NCI-H1436 treated with DMSO at 0.1 percent for 48 hours (cell line): ENCODE measurements around the gene PES1.
"Not testable (repeated sequence)": the region's sequence is repeated elsewhere in the genome, so short reads cannot be mapped to it uniquely, and the experiment has no call there.

ENCODE experiments used
- DNase-seq: peaks from one replicate; lab custom pipeline; 2025; lab: John Stamatoyannopoulos, UW

PES1 gene

DNA sequence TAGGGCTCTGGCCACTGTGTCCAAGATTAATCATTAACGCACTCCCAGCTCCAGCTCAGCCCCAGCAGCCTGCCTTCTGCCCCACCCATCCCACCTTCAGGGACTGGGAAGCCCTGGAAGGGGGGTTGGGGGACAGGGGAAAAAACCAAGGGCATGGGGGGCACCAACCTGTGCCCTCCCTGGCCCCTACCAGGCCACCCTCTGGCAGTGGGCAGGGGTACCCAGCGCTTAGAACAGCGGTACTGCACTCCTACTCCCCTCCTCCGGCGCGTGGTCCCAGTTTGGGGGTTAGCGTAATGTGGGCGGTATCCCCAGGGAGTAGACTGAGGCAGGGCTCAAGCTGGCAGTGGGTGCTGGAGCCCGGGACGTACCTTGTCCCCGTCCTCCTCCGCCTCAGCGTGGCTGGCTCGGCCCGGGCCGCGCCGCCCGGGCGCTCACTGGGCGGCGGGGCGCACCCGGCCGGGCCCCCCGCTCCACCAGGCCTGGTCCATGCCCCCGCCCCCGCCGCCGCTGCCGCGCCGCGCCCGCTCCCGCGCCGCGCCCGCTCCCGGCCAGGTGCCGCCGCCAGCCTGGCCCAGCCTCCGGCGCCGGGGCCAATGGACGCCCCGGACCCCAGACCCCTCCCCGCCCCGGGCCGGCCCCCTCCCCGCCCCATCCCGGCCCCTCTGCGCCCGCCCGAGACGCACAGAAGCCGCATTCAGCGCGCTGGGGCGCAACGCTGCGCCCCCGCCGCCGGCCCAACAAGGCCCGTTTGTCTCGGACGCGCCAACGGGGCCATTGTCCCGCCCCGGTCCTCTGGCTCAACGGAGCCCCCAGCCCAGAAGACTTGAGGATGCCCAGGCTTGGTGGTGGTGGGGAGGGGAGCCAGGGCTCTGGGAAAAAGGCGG is 17.4 kb downstream of the PES1 start, which contains the start of gene GAL3ST1:
TSS of gene GAL3ST1 (minus strand) at position 571 of the 887 bp plus-strand sequence. CDS start 17,273 bp downstream, outside the sequence.
- no peak for DNase-seq

GRCh38 chr22:30573594-30574094 is 18.1 kb downstream of the PES1 start:
- no peak for DNase-seq

DNA sequence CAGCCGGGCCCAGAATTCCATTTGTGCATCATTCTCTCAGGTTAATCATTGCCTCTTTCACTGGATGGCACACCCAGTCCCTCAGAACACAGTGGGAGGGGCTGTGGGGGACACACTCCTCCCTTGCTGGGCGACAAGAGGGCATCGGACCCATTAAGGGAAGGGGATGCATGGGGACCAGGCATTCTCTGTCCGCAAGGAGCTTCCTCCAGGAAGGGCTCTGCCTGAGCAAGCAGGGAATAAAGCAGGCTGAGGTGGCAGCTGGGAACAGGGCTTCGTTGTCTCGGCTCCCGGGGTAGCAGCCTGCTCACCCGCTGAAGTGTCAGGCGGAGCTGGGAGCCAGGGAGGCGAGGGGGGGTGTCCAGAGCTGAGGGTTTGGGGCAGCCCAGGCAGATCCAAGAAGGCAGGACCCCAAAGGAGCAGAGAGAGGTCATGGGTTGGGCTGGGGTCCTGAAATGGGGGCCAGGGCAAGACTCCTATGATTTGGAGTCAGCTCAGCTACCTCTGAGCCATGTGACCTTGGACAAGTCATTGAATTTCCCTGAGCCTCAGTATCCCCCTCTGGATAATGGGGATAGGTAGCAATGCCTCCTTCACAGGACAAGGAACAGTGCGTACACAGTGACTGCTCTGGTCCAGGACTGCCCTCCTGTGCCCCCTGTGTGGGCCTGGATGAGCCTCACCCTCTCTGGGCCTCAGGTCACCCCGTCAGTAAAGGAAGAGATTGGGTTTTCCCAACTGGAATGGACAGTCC is 18.7 kb downstream of the PES1 start:
- no peak for DNase-seq

- no peak for DNase-seq
These were observed 19.5 kb downstream of the PES1 start for GRCh38 chr22:30572210-30572609.

- no peak for DNase-seq
These were observed 22.0 kb downstream of the PES1 start for GRCh38 chr22:30569674-30570202.

DNA sequence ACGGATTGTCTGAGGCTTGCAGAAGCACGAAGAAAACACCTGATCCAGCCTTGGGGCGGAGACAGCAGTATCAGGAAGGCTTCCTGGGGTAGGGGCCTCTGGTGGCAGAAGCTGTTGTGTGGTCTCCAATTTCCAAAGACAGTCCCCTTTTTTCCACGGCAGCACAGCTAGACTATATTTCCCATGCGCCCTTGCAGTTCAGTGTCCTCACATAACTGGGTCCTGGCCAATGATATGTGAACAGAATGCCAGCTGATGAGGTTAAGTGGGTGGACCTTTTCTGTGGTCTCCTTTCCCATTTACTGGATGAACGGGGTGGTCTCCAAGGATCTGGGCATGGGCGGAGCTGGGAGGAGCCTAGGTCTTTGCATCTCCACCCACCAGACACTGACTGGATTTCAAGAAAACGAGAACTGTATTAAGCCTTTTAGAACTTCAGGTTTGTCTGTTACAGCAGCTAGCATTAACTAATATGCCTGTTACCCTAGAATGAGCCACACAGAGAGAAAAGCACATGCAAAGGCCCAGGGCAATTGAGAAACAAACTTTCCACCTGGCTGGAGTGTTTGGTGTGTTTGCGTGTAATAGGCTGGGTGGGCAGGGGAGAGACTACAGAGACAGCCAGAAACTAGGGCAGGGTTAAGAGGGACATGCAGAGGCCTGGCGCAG is 23.4 kb downstream of the PES1 start:
- no peak for DNase-seq

GRCh38 chr22:30567277-30567676 is 24.4 kb downstream of the PES1 start:
- not testable (repeated sequence) for DNase-seq

DNA sequence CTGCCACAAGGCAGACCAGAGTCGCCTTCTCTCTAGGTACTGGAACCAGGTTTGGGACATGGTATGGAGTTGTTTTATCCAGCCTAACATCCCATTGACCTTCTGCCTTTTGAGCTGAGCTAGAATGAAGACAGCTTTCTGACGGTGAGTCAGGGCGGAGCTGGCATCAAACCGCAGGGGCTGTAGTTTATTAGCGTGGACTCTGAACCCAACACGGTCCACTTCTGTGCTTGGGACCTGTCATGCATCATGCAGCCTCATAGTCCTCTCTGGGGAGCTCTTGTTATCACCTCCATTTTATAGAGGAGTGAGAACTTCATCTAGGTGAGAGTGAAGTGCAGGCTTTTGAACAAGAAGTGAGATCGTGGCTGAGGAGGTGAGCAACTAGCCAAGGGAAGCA is 25.6 kb downstream of the PES1 start:
- DNase-seq, result no peak

GRCh38 chr22:30565341-30565740 is 26.4 kb downstream of the PES1 start:
- DNase-seq, result no peak

DNA sequence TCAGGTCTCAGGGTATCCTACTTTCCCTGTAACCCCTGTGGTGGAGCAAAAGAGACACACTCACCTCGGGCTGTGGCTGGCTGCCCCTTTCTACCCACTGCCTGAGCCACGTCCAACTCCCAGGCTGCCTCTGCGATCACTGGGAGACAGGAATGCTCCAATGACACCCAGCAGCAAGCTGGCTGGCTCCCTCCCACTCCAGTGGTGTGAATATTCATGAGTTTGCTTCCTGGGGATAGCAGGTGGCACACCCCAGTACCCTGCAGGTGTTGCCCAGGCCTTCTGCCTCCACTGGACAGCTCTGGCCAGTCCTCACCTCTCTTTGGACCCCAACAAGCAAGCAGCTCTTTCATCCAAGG is 27.0 kb downstream of the PES1 start:
- no peak for DNase-seq

DNA sequence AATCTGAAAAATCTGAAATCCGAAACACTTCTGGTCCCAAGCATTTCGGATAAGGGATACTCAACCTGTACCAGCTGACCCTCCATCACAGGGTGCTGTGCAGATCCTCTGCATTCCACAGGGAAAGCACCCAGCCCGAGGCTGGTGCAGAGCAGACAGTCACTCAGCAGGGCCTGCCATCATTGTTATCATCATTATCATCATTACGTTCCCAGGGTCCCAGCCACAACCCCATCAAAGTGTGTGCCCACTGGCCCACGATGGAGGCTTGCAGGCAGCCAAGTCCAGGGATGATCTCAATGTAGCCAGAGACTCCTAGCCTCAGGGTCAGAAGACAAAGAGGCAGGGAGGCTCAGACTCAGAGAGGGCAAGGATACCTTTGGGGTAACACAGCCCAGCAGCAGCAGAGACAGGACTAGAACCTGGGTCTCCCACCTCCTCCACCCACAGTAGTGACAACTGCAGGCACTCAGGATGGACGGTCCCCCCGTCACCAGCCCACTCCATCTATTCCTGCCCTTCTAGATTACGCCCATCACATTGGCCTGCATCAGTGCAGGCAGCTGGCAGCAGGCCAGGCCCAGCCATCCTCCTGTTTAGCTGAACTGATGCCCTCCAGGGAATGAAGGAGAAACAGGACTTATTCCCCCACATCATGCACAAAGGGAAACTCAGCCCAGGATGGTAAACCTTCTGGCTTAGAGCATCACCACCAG is 27.5 kb downstream of the PES1 start:
- DNase-seq, result no peak

GRCh38 chr22:30562366-30562765 is 29.3 kb downstream of the PES1 start:
- no peak for DNase-seq

DNA sequence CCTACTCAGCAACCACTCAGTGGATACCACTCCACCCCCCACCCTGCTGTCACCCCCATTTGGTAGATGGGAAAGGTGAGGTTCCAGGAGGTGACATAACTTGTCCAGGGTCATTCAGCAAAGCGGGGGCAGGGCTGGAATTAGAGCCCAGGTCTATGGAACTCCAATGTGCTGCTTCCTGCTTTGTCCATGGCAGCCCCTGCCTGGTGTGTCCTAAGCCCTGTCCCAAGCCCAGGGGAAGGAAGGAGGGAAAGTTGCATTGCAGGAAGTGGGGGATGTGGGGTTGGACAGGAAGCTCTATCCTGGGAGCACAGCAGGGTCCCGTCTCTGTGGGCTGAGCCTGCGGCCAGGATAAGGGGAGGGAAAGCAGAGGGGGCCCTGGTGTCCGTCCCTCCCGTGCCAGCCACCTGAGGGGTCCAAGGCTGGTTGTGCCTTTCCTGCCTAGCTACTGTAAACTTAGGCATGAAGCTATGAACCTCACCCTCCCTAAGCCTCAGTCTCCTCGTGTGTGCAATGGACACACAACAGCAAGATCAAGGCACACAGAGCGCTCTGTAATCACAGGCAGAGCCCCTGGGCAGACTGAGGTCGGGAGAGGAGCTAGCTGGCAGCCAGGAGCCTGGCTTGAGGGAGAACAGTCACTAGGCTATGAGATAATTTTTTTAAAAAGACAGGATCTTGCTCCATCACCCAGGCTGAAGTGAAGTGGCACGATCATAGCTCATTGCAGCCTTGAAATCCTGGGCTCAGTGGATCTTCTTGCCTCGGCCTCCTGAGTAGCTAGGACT is 30.1 kb downstream of the PES1 start:
- DNase-seq, result no peak

DNA sequence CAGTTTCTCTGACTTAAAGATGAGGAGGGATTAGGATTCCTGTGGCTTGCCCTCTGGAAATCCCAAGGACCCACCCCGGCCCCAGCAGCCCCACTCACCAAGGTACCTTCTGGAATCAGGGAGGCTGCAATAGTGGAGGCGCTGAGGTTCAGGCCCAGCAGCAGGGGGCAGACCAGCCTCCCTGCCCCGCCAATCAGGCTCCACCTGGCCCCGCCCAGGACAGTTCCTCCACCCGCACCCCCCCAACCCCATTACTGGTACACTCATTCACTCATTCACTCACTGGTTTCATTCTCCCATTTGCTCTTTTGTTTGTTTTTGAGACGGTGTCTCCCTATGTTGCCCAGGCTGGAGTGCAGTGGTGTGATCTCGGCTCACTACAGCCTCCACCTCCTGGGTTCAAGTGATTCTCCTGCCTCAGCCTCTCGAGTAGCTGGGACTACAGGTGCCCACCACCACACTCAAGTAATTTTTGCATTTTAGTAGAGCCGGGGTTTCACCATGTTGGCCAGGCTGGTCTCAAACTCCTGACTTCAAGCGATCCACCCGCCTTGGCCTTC is 31.0 kb downstream of the PES1 start:
- not testable (repeated sequence) for DNase-seq

DNA sequence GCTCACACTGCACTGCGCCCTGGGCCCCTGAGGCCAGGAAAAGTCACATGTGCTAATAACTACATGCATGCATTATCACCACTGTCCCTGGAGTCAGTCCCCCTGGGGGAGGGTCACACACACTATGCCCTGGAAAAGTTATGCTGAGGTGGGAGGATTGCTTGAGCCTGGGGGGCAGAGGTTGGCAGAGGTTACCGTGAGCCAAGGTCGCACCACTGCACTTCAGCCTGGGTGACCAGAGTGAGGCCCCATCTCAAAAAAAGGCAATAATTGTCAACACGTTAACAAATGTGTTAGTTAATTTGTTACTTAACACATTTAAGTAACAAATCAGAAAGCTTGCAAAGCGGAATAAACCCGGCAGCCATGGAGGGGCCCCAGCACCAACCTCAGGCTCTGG is 31.8 kb downstream of the PES1 start:
- no peak for DNase-seq

DNA sequence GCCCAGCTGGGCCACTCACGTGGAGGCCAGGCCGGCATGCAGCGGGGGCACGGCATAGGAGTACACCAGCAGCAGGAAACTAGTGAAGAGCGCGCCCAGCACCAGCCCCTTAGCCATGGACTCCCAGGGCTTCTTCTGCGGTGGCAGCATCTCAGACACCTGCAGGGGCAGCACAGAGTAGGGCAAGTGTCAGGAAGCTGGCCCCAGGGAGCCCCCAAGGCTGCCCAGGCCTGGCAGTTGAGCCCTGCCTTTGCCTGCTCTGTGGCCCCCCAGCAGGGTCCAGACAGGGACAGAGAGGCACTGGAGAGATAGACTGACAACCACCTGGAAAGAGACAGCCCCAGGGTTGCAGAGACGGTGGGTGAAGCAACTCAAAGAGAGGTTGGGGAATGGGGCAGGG is 34.5 kb downstream of the PES1 start:
- no peak for DNase-seq

DNA sequence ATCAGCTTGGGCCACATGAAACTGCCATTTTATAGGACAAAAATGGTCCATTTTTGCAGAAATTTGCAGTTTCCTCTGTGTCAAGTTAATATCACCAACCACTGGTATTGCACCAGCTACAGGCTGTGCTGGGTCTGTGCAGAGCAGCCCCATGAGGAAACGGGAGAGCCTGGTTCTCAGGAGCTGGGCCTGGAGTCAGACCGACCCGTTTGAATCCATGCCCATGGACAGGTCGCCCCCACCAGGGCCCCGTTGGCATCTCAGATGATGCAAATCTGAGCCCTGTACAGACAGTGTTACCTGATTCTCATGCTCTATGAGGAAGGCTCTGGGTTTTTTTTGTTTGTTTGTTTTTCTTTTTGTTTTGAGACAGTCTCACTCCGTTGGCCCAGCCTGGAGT is 35.3 kb downstream of the PES1 start:
- DNase-seq, result no peak

GRCh38 chr22:30555282-30556210 is 36.2 kb downstream of the PES1 start:
- DNase-seq, result no peak

- no peak for DNase-seq
These were observed 37.7 kb downstream of the PES1 start for GRCh38 chr22:30553971-30554370.
